Pulmonary artery endothelial cell (primary cell): ENCODE measurements around the gene UPF1. TPM values are rescaled to one million over a fixed set of nuclear protein-coding genes. Genes with fewer than 3 reads are reported as not detected.
"Not testable (repeated sequence)": the region's sequence is repeated elsewhere in the genome, so short reads cannot be mapped to it uniquely, and the experiment has no call there.

ENCODE experiments used
- DNase-seq: peaks from one replicate; pipeline ENCODE4 v3.0.0-alpha.2; 2011; ENCODE audit warnings: low read depth, low spot score
- total RNA-seq: library from RNA; depleted of rRNA; stranded (reverse); fragments of >200 nt; gene quantifications from 2 replicates; pipeline ENCODE4 v1.2.3, GENCODE V29; 2014

The UPF1 gene
- total RNA-seq, 1 donor from 2014 or later: 62.3 TPM

DNA sequence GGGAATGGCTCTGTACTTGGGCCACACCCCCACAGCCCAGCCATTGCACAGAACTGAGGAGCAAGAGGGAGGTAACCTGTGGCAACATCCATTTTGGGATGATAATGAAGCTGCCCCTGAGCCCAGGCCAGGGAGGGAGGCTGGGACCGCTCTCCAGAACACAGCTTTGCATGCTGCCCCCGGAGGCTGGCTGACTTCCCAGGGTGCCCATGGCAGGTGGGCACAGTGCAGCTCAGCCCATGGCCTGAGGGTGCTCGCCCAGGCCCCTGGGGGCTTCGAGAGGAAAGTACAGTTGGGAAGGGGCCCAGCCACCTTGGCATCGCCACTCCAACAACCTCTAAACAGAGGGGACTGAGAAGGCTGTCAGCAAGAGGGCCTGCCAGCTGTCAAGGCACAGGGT is 81.7 kb downstream of the UPF1 start:
- no peak for DNase-seq

DNA sequence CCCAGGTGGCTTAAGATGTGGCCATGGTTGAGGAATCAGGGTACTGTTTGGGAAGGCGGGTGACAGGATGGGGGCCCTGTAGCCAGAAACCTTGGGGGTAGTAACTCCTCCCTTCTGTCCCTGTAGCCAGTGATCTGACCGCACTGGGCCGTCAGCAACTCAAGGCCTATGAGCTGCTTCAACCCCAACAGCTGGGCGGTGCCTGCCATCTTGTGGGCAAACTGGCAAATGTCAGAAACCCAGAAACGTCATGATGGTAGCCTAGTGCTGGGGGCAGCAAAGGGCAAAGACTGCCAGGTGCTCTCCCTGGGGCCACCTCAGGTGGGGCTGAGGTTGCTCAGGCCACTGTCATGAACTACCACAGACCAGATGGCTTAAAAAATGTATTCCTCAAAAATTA is 83.9 kb downstream of the UPF1 start:
- DNase-seq: no peak

DNA sequence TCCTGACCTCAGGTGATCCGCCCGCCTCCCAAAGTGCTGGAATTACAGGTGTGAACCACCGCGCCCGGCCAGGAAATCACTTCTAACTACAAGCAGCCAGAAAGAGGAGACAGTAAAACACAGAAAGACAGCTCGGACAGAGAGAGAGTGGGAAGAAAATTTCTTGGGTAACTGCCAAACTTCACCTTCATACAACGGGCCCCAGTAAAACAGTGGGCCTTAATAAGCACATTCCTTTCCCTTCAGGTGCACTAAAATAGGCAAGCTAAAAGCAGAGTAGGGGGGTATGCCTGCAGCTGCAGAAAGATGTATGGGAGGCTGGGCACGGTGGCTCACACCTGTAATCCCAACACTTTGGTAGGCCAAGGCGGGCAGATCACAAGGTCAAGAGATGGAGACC is 85.8 kb downstream of the UPF1 start:
- not testable (repeated sequence) for DNase-seq

Other genes with a start within 250 kb of the UPF1 start
- 54.5 and 56.5 TPM in 2 replicates for gene REX1BD, start 243.2 kb upstream of the UPF1 start, total RNA-seq
- gene CRLF1, start 225.2 kb upstream of the UPF1 start, total RNA-seq: not detected in 2 replicates
- gene TMEM59L, start 219.1 kb upstream of the UPF1 start, total RNA-seq: 0.14 and 0.40 TPM in 2 replicates
- gene KLHL26, start 194.9 kb upstream of the UPF1 start, total RNA-seq: 4.7 and 6.2 TPM in 2 replicates
- gene CRTC1, start 148.3 kb upstream of the UPF1 start, total RNA-seq: 0.79 and 1.1 TPM in 2 replicates
- not detected in 2 replicates for gene COMP, start 40.7 kb upstream of the UPF1 start, total RNA-seq
- 1.7 and 4.5 TPM in 2 replicates for gene CERS1, start 64.2 kb downstream of the UPF1 start, total RNA-seq
- 151 and 207 TPM in 2 replicates for gene COPE, start 87.4 kb downstream of the UPF1 start, total RNA-seq
- gene DDX49, start 87.8 kb downstream of the UPF1 start, total RNA-seq: 60.5 and 70.3 TPM in 2 replicates
- gene HOMER3, start 109.3 kb downstream of the UPF1 start, total RNA-seq: 172 and 181 TPM in 2 replicates
- gene SUGP2, start 201.6 kb downstream of the UPF1 start, total RNA-seq: 17.5 and 29.4 TPM in 2 replicates
- 51.1 and 68.3 TPM in 2 replicates for gene ARMC6, start 201.6 kb downstream of the UPF1 start, total RNA-seq
- 3.7 and 4.1 TPM in 2 replicates for gene SLC25A42, start 232.0 kb downstream of the UPF1 start, total RNA-seq